ENCODE measurements around the gene GNB1L.

Gene GNB1L

GRCh38 chr22:19854778-19855503 is at the start of gene GNB1L, which contains the start of gene RTL10:
Gene GNB1L, minus strand, starts transcription at chr22:19854874. Its CDS starts 33,519 bp downstream, at chr22:19821355.
Gene RTL10, minus strand, starts transcription at chr22:19854874. Its CDS starts 2,613 bp downstream, at chr22:19852261.
- peak; percentile 91 to 92 for DNase-seq (ENCODE audit: low read depth in 2 of 2)

GRCh38 chr22:19904174-19904856 is 49.6 kb upstream of the GNB1L start:
- DNase-seq (ENCODE audit: low read depth in 2 of 2), result no peak

- no peak for DNase-seq (ENCODE audit: low read depth in 2 of 2)
Measured at GRCh38 chr22:19903513-19903912, 48.8 kb upstream of the GNB1L start.

GRCh38 chr22:19903031-19903430 is 48.4 kb upstream of the GNB1L start:
- DNase-seq (ENCODE audit: low read depth in 2 of 2), result no peak

GRCh38 chr22:19902245-19902715 is 47.6 kb upstream of the GNB1L start:
- DNase-seq (ENCODE audit: low read depth in 2 of 2), result no peak

GRCh38 chr22:19901577-19902244 is 47.0 kb upstream of the GNB1L start:
- no peak for DNase-seq (ENCODE audit: low read depth in 2 of 2)

- no peak for DNase-seq (ENCODE audit: low read depth in 2 of 2)
Measured at GRCh38 chr22:19900707-19901436, 46.2 kb upstream of the GNB1L start.

GRCh38 chr22:19898831-19899567 is 44.3 kb upstream of the GNB1L start:
- DNase-seq (ENCODE audit: low read depth in 2 of 2), result no peak

GRCh38 chr22:19898145-19898544 is 43.5 kb upstream of the GNB1L start:
- DNase-seq (ENCODE audit: low read depth in 2 of 2), result no peak

GRCh38 chr22:19897726-19898125 is 43.1 kb upstream of the GNB1L start:
- no peak for DNase-seq (ENCODE audit: low read depth in 2 of 2)

GRCh38 chr22:19896665-19897355 is 42.1 kb upstream of the GNB1L start:
- DNase-seq (ENCODE audit: low read depth in 2 of 2), result no peak

GRCh38 chr22:19895160-19895849 is 40.6 kb upstream of the GNB1L start:
- DNase-seq (ENCODE audit: low read depth in 2 of 2), result no peak

GRCh38 chr22:19893363-19893762 is 38.7 kb upstream of the GNB1L start:
- no peak for DNase-seq (ENCODE audit: low read depth in 2 of 2)

GRCh38 chr22:19892925-19893324 is 38.3 kb upstream of the GNB1L start:
- no peak for DNase-seq (ENCODE audit: low read depth in 2 of 2)

GRCh38 chr22:19892257-19892879 is 37.7 kb upstream of the GNB1L start:
- no peak for DNase-seq (ENCODE audit: low read depth in 2 of 2)

- peak; percentile 67 to 84 for DNase-seq (ENCODE audit: low read depth in 2 of 2)
Measured at GRCh38 chr22:19891317-19892256, 36.9 kb upstream of the GNB1L start.

- DNase-seq (ENCODE audit: low read depth in 2 of 2), result no peak
Measured at GRCh38 chr22:19890502-19891316, 36.0 kb upstream of the GNB1L start.

Measured in activated CD8-positive, alpha-beta memory T cell treated with anti-CD3 and anti-CD28 coated beads for 4 hours (primary cell).